Measurements from ENCODE around the gene TMEM176B.
"Not testable (repeated sequence)": the region's sequence is repeated elsewhere in the genome, so short reads cannot be mapped to it uniquely, and the experiment has no call there.

Gene TMEM176B

GRCh38 chr7:150788474-150789269 is 11.5 kb downstream of the TMEM176B start:
- no peak for DNase-seq

GRCh38 chr7:150787321-150788281 is 12.6 kb downstream of the TMEM176B start:
- no peak for DNase-seq

GRCh38 chr7:150784954-150785353 is 15.2 kb downstream of the TMEM176B start:
- no peak for DNase-seq

GRCh38 chr7:150784120-150784736 is 15.9 kb downstream of the TMEM176B start:
- no peak for DNase-seq

GRCh38 chr7:150781961-150782360 is 18.2 kb downstream of the TMEM176B start:
- no peak for DNase-seq

GRCh38 chr7:150781103-150781502 is 19.1 kb downstream of the TMEM176B start:
- DNase-seq: no peak

- DNase-seq: no peak
Measured at GRCh38 chr7:150780292-150780691, 19.9 kb downstream of the TMEM176B start.

- DNase-seq: peak; percentile 83
Measured at GRCh38 chr7:150778738-150779301, 21.3 kb downstream of the TMEM176B start.

GRCh38 chr7:150778014-150778737 is 22.0 kb downstream of the TMEM176B start:
- DNase-seq: no peak

GRCh38 chr7:150774131-150774530 is 26.0 kb downstream of the TMEM176B start:
- not testable (repeated sequence) for DNase-seq

- DNase-seq: no peak
Measured at GRCh38 chr7:150769768-150770167, 30.4 kb downstream of the TMEM176B start.

- no peak for DNase-seq
Measured at GRCh38 chr7:150766334-150766709, 33.8 kb downstream of the TMEM176B start.

GRCh38 chr7:150759479-150759878 is 40.7 kb downstream of the TMEM176B start:
- no peak for DNase-seq

GRCh38 chr7:150756858-150757257 is 43.3 kb downstream of the TMEM176B start:
- DNase-seq: no peak

- DNase-seq: no peak
Measured at GRCh38 chr7:150756166-150756565, 44.0 kb downstream of the TMEM176B start.

- DNase-seq: no peak
Measured at GRCh38 chr7:150755473-150756099, 44.6 kb downstream of the TMEM176B start.

- DNase-seq: no peak
Measured at GRCh38 chr7:150754951-150755350, 45.2 kb downstream of the TMEM176B start.

- DNase-seq: peak; percentile 21
Measured at GRCh38 chr7:150753826-150754603, 46.1 kb downstream of the TMEM176B start.

GRCh38 chr7:150753239-150753638 is 46.9 kb downstream of the TMEM176B start:
- DNase-seq: no peak

GRCh38 chr7:150751702-150752101 is 48.5 kb downstream of the TMEM176B start:
- no peak for DNase-seq

GRCh38 chr7:150748376-150748775 is 51.8 kb downstream of the TMEM176B start:
- DNase-seq: no peak

Measured in NCI-H345 (cell line).